PC-3 (cell line): ENCODE data around the gene TTC34.

Experiments used
- EZH2 ChIP-seq: fragments of 300-600 bp; sonication (generic); IDR thresholded peaks from one replicate; pipeline ENCODE4 v1.6.1; 2017; ENCODE audit warnings: antibody characterized with exemption, mild to moderate bottlenecking, low read length; ENCODE audit not compliant: unreplicated experiment
- TF ChIP-seq, protein P1 (sequence below): fragments of 300-600 bp; sonication (generic); conservative IDR thresholded peaks from 2 replicates; pipeline ENCODE4 v1.5.1; 2017; ENCODE audit warnings: antibody characterized with exemption, low read depth, mild to moderate bottlenecking, low read length

DNA sequence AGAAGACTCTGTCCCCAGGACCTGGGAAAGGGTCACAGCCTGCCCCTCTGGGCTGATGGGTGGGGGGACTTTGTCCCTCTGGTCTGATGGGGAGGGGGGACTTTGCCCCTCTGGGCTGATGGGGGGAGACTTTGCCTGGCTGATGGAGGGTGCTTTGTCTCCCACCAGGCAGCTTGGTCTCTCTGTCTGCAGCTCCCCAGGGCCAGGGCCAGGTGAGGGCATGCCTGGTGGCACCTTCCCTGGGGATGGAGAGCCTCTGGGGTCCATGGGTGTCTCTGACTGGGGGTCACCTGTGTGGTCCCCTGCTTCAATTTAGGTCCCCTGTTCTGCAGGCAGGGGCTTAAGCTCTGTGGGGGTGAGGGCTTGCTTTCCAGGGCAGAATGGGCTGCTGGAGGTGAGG lies 23.5 kb upstream of the TTC34 start:
- no peak for TF ChIP-seq EZH2
- TF ChIP-seq, protein P1, sequence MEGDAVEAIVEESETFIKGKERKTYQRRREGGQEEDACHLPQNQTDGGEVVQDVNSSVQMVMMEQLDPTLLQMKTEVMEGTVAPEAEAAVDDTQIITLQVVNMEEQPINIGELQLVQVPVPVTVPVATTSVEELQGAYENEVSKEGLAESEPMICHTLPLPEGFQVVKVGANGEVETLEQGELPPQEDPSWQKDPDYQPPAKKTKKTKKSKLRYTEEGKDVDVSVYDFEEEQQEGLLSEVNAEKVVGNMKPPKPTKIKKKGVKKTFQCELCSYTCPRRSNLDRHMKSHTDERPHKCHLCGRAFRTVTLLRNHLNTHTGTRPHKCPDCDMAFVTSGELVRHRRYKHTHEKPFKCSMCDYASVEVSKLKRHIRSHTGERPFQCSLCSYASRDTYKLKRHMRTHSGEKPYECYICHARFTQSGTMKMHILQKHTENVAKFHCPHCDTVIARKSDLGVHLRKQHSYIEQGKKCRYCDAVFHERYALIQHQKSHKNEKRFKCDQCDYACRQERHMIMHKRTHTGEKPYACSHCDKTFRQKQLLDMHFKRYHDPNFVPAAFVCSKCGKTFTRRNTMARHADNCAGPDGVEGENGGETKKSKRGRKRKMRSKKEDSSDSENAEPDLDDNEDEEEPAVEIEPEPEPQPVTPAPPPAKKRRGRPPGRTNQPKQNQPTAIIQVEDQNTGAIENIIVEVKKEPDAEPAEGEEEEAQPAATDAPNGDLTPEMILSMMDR = no peak
